GM23338 (cell line): ENCODE data around the gene UNC93A. TPM values are rescaled to one million over a fixed set of nuclear protein-coding genes. Genes with fewer than 3 reads are reported as not detected.

Experiments
- ATAC-seq: fragments of 200-7000 bp; cut with Tn5 transposase; 3 replicates; pipeline ENCODE4 v1.9.1; 2020
- DNase-seq: peaks from one replicate; pipeline ENCODE4 v3.0.0-alpha.2; 2015; ENCODE audit warnings: low spot score
- H2AFZ ChIP-seq: fragments of 200-600 bp; sonication (generic); 2 replicates; pipeline ENCODE4 v1.8.0; 2016; ENCODE audit warnings: antibody characterized with exemption, mild to moderate bottlenecking, moderate library complexity
- H3F3A ChIP-seq: fragments of 200-600 bp; sonication (generic); replicated peaks from 2 replicates; pipeline ENCODE4 v1.8.0; 2017; ENCODE audit warnings: antibody characterized with exemption, mixed run types, low read depth
- H3K27ac ChIP-seq: fragments of 200-600 bp; sonication (generic); 2 replicates; pipeline ENCODE4 v1.6.1; 2016; ENCODE audit warnings: low read depth
- H3K27me3 ChIP-seq: fragments of 200-600 bp; sonication (generic); 2 replicates; pipeline ENCODE4 v1.8.0; 2016; ENCODE audit warnings: mild to moderate bottlenecking, mixed run types, moderate library complexity; ENCODE audit not compliant: insufficient read depth
- H3K36me3 ChIP-seq: fragments of 200-600 bp; sonication (generic); 2 replicates; pipeline ENCODE4 v1.8.0; 2016; ENCODE audit warnings: mild to moderate bottlenecking; ENCODE audit not compliant: insufficient read depth
- H3K4me1 ChIP-seq: fragments of 200-600 bp; sonication (generic); 2 replicates; pipeline ENCODE4 v1.8.0; 2016; ENCODE audit warnings: mild to moderate bottlenecking, moderate library complexity; ENCODE audit not compliant: insufficient read depth
- H3K4me2 ChIP-seq: fragments of 200-600 bp; sonication (generic); 2 replicates; pipeline ENCODE4 v1.7.1; 2017; ENCODE audit warnings: mixed run types
- H3K4me3 ChIP-seq: fragments of 200-600 bp; sonication (generic); 2 replicates; pipeline ENCODE4 v1.6.1; 2016; ENCODE audit warnings: mixed run types
- H3K79me2 ChIP-seq: fragments of 200-600 bp; sonication (generic); replicated peaks from 2 replicates; pipeline ENCODE4 v1.8.0; 2017; ENCODE audit warnings: mild to moderate bottlenecking; ENCODE audit not compliant: insufficient read depth
- H3K9me2 ChIP-seq: fragments of 200-600 bp; sonication (generic); 2 replicates; pipeline ENCODE4 v1.8.0; 2017; ENCODE audit not compliant: insufficient read depth
- H4K20me1 ChIP-seq: fragments of 200-600 bp; sonication (generic); replicated peaks from 2 replicates; pipeline ENCODE4 v1.8.0; 2017; ENCODE audit warnings: mild to moderate bottlenecking; ENCODE audit not compliant: insufficient read depth
- H3K27ac Mint-ChIP-seq: 2 replicates; pipeline ENCODE4 v1.8.0; 2020; ENCODE audit warnings: inconsistent platforms, mild to moderate bottlenecking, moderate library complexity, mixed read lengths
- H3K27me3 Mint-ChIP-seq: 3 replicates; pipeline ENCODE4 v1.8.0; 2022; ENCODE audit warnings: low read depth, mild to moderate bottlenecking, moderate library complexity, mixed read lengths, inconsistent platforms; ENCODE audit not compliant: insufficient read depth, poor library complexity
- H3K36me3 Mint-ChIP-seq: 3 replicates; pipeline ENCODE4 v1.8.0; 2021; ENCODE audit warnings: low read depth, mild to moderate bottlenecking, inconsistent platforms, moderate library complexity, mixed read lengths
- H3K4me1 Mint-ChIP-seq: 3 replicates; pipeline ENCODE4 v1.8.0; 2020; ENCODE audit warnings: mild to moderate bottlenecking, inconsistent platforms, mixed read lengths
- H3K4me3 Mint-ChIP-seq: 3 replicates; pipeline ENCODE4 v1.8.0; 2021; ENCODE audit warnings: moderate library complexity, mild to moderate bottlenecking, inconsistent platforms, mixed read lengths
- H3K9me3 Mint-ChIP-seq: 3 replicates; pipeline ENCODE4 v1.8.0; 2020; ENCODE audit warnings: moderate library complexity, mild to moderate bottlenecking, inconsistent platforms, mixed read lengths
- CREB1 ChIP-seq: fragments of 250-450 bp; sonication (Bioruptor Pico); IDR thresholded peaks from 2 replicates; pipeline ENCODE4 v1.5.0; 2020; ENCODE audit warnings: low read depth, mild to moderate bottlenecking, moderate library complexity
- JUNB ChIP-seq: IDR thresholded peaks from one replicate; pipeline ENCODE4 v1.6.1; 2016; ENCODE audit warnings: antibody characterized with exemption; ENCODE audit not compliant: unreplicated experiment
- NANOG ChIP-seq: IDR thresholded peaks from 2 replicates; pipeline ENCODE4 v1.6.1; 2016; ENCODE audit warnings: antibody characterized with exemption, borderline replicate concordance
- POLR2AphosphoS5 ChIP-seq: IDR thresholded peaks from 2 replicates; pipeline ENCODE4 v1.6.1; 2016; ENCODE audit warnings: antibody characterized with exemption, low read depth
- REST ChIP-seq: IDR thresholded peaks from one replicate; pipeline ENCODE4 v1.6.1; 2018; ENCODE audit warnings: antibody characterized with exemption; ENCODE audit not compliant: unreplicated experiment
- ZNF114 ChIP-seq: fragments of 250-450 bp; sonication (Bioruptor Pico); IDR thresholded peaks from 2 replicates; pipeline ENCODE4 v1.5.0; 2020; ENCODE audit warnings: mild to moderate bottlenecking, moderate library complexity
- ZNF462 ChIP-seq: fragments of 250-450 bp; sonication (Bioruptor Pico); IDR thresholded peaks from 2 replicates; pipeline ENCODE4 v1.5.0; 2020; ENCODE audit warnings: mild to moderate bottlenecking, moderate library complexity
- polyA plus RNA-seq: library from polyadenylated mRNA; unstranded; fragments of >200 nt; fragmentation: Nextera tagmentation; extraction: Ambion mirVana; gene quantifications from 2 replicates; pipeline ENCODE4 v1.2.1, GENCODE V29; 2016
- total RNA-seq: library from RNA; depleted of rRNA; stranded (reverse); fragments of >200 nt; shearing (Covaris generic); gene quantifications from 2 replicates; pipeline ENCODE4 v1.2.3, GENCODE V29; 2014
- TF ChIP-seq, protein P1 (sequence below), 2 experiments: fragments of 200-600 bp in 1 of 2; sonication (generic) in 1 of 2; conservative IDR thresholded peaks; 2 replicates each; pipeline versions ENCODE4 v1.5.1 to v1.6.1; 2016 to 2017; ENCODE audit warnings: antibody characterized with exemption in 2 of 2, low read depth in 2 of 2, mild to moderate bottlenecking in 2 of 2, moderate library complexity in 1 of 2
- TF ChIP-seq, protein P2 (sequence below): IDR thresholded peaks from 2 replicates; pipeline ENCODE4 v1.6.1; 2016; ENCODE audit warnings: antibody characterized with exemption

The UNC93A gene
- total and polyA plus RNA-seq, 2 experiments from 2014 or later, result 0.18 to 0.28 TPM

GRCh38 chr6:167274270-167274669, 16.8 kb upstream of the UNC93A start:
- DNase-seq (no peak), ATAC-seq (no peak)
- Histone ChIP-seq H3K4me3 (no peak overlapping the region), H4K20me1 (no peaks in the 10 kb centered on the region), H3K27me3 (no peaks in the 10 kb centered on the region), H3F3A (0 out of 2 replicates have a peak, but pooled peaks cover 3% of the 10 kb centered on the region), H3K36me3 (no peaks in the 10 kb centered on the region), H3K79me2 (no peaks in the 10 kb centered on the region), H2AFZ (no peak overlapping the region), H3K4me2 (no peak overlapping the region), H3K27ac (no peak overlapping the region), H3K4me1 (peaks cover 16% of the 10 kb centered on the region), H3K9me2 (peaks cover 14% of the 10 kb centered on the region; the same call in 1 of the 2 replicates)
- Mint-ChIP-seq H3K27ac (no peak overlapping the region), H3K27me3 (peaks cover 10% of the 10 kb centered on the region), H3K36me3 (no peaks in the 10 kb centered on the region; the same call in 2 of the 3 replicates), H3K9me3 (no peaks in the 10 kb centered on the region), H3K4me1 (peaks cover 30% of the 10 kb centered on the region), H3K4me3 (no peak overlapping the region)
- TF ChIP-seq REST (no peak), ZNF462 (CRISPR knock-in tag) (no peak), CREB1 (no peak), JUNB (no peak), POLR2AphosphoS5 (no peak), NANOG (no peak), ZNF114 (CRISPR knock-in tag) (no peak)
- TF ChIP-seq, protein P1, sequence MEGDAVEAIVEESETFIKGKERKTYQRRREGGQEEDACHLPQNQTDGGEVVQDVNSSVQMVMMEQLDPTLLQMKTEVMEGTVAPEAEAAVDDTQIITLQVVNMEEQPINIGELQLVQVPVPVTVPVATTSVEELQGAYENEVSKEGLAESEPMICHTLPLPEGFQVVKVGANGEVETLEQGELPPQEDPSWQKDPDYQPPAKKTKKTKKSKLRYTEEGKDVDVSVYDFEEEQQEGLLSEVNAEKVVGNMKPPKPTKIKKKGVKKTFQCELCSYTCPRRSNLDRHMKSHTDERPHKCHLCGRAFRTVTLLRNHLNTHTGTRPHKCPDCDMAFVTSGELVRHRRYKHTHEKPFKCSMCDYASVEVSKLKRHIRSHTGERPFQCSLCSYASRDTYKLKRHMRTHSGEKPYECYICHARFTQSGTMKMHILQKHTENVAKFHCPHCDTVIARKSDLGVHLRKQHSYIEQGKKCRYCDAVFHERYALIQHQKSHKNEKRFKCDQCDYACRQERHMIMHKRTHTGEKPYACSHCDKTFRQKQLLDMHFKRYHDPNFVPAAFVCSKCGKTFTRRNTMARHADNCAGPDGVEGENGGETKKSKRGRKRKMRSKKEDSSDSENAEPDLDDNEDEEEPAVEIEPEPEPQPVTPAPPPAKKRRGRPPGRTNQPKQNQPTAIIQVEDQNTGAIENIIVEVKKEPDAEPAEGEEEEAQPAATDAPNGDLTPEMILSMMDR (conservative IDR thresholded peaks at IDR 0.05; ENCODE audit: low read depth in 2 of 2), result no peak
- TF ChIP-seq, protein P2, sequence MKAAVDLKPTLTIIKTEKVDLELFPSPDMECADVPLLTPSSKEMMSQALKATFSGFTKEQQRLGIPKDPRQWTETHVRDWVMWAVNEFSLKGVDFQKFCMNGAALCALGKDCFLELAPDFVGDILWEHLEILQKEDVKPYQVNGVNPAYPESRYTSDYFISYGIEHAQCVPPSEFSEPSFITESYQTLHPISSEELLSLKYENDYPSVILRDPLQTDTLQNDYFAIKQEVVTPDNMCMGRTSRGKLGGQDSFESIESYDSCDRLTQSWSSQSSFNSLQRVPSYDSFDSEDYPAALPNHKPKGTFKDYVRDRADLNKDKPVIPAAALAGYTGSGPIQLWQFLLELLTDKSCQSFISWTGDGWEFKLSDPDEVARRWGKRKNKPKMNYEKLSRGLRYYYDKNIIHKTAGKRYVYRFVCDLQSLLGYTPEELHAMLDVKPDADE, result no peak
